ENCODE measurements around the gene AGPS.

The AGPS gene

GRCh38 chr2:177520324-177520723 lies 127.8 kb downstream of the AGPS start:
- in situ Hi-C loops (cut with MboI; ENCODE audit: low sequenced_read_pairs), result no loop called here

- in situ Hi-C loops (cut with MboI; ENCODE audit: low sequenced_read_pairs), result no loop called here
Observed at GRCh38 chr2:177523781-177524180, 131.2 kb downstream of the AGPS start.

GRCh38 chr2:177525351-177525924 lies 132.9 kb downstream of the AGPS start:
- in situ Hi-C loops (cut with MboI; ENCODE audit: low sequenced_read_pairs), result no loop called here

GRCh38 chr2:177528351-177528933 lies 135.9 kb downstream of the AGPS start:
- in situ Hi-C loops (cut with MboI; ENCODE audit: low sequenced_read_pairs), result no loop called here

GRCh38 chr2:177529166-177529565 lies 136.6 kb downstream of the AGPS start:
- in situ Hi-C loops (cut with MboI; ENCODE audit: low sequenced_read_pairs), result no loop called here

GRCh38 chr2:177530561-177530960 lies 138.0 kb downstream of the AGPS start:
- in situ Hi-C loops (cut with MboI; ENCODE audit: low sequenced_read_pairs), result no loop called here

DNA sequence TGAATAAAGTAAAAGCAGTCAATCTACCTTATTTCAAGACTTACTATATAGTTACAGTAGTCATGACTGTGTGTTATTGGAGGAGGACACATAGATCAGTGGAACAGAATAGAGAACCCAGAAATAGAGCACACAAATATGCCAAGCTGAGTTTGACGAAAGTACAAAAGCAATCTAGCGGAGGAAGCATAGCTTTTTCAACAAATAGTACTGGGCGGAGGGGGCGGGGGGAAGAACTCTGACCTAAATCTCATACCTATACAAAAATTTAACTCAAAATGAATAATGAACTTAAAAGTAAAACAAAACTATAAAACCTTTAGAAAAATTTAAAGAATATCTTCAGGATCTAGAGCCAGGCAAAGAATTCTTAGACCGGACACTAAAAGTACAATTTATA lies 139.1 kb downstream of the AGPS start:
- in situ Hi-C loops (cut with MboI; ENCODE audit: low sequenced_read_pairs), result no loop called here

DNA sequence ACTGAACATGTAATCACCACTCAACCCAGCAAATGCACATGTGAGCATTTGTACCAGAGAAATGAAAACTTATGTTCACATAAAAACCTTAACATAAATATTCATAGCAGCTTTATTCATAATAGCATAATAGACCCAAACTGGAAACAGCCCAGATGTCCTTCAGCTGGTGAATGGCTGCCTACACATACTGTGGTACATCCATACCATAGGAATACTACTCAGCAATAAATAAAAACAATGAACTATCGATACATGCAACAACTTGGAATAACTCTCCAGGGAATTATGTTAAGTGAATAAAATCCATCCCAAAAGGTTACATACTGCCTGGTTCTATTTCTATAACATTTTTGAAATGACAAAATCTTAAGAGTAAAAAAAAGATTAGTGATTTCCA lies 140.0 kb downstream of the AGPS start:
- in situ Hi-C loops (cut with MboI; ENCODE audit: low sequenced_read_pairs), result no loop called here

DNA sequence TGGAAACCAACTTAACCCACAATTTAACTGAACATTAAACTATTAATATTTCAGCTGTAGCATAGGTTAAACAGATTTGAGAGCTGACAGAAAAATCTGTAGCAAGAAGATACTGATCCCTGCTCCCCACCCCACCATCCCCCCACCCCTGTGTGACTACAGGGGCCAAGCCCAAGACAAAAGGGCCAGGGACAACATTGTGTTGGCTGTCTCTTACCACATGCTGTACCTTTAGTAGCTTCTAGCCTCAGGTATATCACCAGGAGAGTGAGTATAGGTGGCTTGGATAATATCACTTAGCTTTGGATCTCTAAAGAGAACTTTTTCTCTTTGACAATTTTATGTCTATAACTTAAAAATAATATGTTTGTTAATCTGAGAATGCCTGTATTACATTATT lies 140.7 kb downstream of the AGPS start:
- in situ Hi-C loops (cut with MboI; ENCODE audit: low sequenced_read_pairs), result no loop called here

GRCh38 chr2:177535000-177535399 lies 142.4 kb downstream of the AGPS start:
- in situ Hi-C loops (cut with MboI; ENCODE audit: low sequenced_read_pairs), result no loop called here

GRCh38 chr2:177535958-177536504 lies 143.5 kb downstream of the AGPS start:
- in situ Hi-C loops (cut with MboI; ENCODE audit: low sequenced_read_pairs), result no loop called here

- in situ Hi-C loops (cut with MboI; ENCODE audit: low sequenced_read_pairs), result no loop called here
Observed at GRCh38 chr2:177537213-177537612, 144.6 kb downstream of the AGPS start.

- in situ Hi-C loops (cut with MboI; ENCODE audit: low sequenced_read_pairs), result no loop called here
Observed at GRCh38 chr2:177537636-177538035, 145.1 kb downstream of the AGPS start.

DNA sequence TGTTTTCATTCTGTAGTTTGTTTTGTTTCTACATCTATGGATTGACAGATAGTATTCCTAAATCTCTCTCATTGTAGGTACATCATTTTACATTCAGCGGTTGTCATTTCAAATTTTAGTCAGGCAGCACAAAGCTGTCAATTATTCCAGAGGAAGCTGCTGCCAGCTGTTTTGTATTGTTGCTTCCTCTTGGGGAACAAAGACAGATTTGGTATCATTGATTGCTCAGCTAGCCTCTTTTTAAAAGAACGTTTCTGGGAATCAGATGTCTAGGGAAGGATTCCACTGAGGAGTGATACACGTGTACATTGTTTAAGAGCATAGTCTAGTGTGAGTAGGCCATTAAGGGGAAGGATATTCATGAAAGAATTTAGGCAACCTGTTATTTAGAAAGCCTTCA lies 145.8 kb downstream of the AGPS start:
- in situ Hi-C loops (cut with MboI; ENCODE audit: low sequenced_read_pairs), result no loop called here

- in situ Hi-C loops (cut with MboI; ENCODE audit: low sequenced_read_pairs), result no loop called here
Observed at GRCh38 chr2:177540283-177540682, 147.7 kb downstream of the AGPS start.

DNA sequence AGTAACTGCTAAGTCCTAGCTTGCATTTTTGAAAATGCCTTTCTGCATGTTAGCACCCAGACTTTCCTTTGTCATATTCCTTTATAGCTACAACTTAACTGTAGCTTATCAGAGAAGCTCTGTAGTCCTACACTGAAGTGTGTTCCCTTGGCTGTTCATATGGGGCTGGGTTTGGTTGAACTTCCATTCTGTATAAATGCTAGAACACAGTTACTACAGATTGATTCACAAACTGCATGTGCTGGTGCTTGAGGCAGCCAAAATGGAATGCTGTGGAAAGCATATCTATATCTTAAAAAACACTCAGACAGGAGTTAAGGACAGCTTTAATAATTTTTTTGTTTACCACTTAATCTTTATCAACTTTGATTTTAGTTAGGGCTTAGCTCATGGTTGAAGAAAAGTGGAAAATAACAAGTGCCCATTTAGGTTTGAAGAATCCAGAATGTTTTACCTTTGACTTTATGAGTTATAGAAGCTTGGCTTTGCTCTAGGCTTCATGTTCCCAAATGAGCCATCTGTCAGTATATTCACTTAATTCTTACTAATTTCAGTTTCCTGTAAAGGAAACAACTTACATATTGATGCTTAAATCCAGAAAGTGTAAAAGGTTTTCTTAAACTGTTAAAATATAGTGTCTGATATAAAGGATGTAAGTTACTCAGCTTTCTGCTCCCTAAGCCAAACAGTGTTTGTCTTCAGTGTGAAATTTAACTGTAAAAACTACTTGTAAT lies 148.9 kb downstream of the AGPS start:
- in situ Hi-C loops (cut with MboI; ENCODE audit: low sequenced_read_pairs), result no loop called here

- in situ Hi-C loops (cut with MboI; ENCODE audit: low sequenced_read_pairs), result no loop called here
Observed at GRCh38 chr2:177542396-177542795, 149.8 kb downstream of the AGPS start.

DNA sequence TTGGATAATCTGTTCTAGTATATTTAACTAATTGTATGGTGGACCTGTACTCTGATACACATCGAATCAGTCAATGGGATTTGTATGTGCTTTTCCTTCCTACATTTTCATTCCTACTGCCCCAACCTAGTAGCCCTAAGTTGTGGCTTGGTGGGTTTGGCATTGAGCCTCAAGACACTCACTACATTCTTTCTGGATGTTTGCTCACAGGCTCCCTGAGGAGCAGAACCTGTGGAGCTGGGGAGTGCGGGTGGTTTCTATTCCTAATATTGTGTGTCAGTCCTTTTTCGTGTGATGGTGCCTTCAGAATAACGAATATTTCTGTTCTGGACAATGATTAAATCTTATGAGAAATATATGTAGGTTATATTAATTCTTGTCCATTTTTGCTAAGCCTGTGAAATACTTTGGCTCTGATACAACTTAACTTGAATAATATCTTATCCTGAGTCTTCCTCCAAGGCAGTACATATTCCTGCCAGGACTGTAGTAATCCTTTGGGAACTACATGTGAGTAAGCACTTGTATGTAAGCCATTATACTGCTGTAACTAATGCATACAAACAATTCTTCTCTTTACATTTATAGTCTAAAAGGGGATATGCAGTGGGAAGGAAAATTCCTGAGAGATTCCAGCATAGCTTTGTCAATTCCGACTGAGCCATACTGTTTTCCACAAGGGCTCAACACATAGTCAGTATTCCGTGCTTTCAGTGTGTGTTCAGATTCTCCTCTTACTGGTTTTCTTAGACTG lies 150.6 kb downstream of the AGPS start:
- in situ Hi-C loops (cut with MboI; ENCODE audit: low sequenced_read_pairs), result no loop called here

DNA sequence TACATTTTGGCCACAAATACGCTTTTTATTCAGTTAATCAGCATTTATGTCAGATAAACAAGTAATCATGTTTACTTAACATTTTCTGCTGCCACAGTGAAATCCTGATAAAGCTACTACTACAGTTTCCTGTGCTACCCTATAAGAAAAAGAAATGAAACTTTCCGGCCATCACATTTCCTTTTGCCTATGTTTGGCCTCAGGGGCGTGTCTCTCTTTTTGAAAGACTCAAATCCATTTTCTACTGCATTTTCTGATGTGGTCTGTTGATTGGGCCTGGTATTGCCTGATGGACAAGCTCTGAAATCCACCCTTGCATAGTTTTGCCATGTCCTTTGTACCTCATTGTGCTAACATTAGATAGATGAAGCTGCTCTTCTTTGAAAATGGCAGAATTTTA lies 152.6 kb downstream of the AGPS start:
- in situ Hi-C loops (cut with MboI; ENCODE audit: low sequenced_read_pairs), result no loop called here

DNA sequence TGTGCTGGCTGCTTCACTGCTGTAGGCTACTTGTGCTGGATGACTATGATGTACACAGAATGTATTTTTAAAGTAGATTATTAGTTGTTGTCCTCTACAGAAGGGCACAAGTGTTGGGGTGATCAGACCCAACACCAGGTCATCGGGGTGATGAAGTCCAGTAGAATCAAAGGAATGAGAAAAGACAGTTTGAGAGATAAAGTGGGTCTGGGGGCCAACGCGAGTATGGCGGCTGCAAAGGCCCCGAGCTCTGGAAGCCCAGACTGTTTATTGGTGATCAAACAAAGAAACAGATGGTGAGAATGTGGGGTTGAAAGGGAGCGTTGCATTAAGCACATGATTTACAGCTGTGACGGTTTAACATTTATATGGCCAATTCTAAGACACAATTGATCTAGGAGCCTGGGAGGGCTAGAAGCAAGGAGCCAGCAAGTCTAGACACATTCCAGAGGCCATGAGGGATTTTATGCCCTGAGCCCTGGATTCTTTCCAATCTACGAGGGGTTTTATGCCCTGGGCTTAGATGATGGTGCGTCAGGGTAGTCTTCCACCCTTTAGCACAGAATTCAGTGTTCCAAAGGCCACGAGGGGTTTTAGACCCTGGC lies 153.5 kb downstream of the AGPS start:
- in situ Hi-C loops (cut with MboI; ENCODE audit: low sequenced_read_pairs), result no loop called here

GRCh38 chr2:177547122-177547521 lies 154.5 kb downstream of the AGPS start:
- in situ Hi-C loops (cut with MboI; ENCODE audit: low sequenced_read_pairs), result no loop called here

Data from HL-60/S4 treated with phorbol 12-myristate 13-acetate at 8.2 ng/mL for 4 days and 3 days (cell line).